Psoas muscle (tissue), 8 donors: ENCODE data around the gene UBAP2L. TPM values are rescaled to one million over a fixed set of nuclear protein-coding genes. Genes with fewer than 3 reads are reported as not detected.

Experiments
- ATAC-seq, 4 donors: fragments of 200-7000 bp; cut with Tn5 transposase; one replicate each; pipeline ENCODE4 v1.9.1; 2020; ENCODE audit warnings: moderate library complexity in 3 of 4, mild to moderate bottlenecking in 2 of 4
- DNase-seq, 2 donors: peaks; one replicate each; pipeline ENCODE4 v3.0.0-alpha.2; 2020
- H3K27ac ChIP-seq: fragments of 200-600 bp; one replicate; pipeline ENCODE4 v1.8.0; 2022
- H3K27me3 ChIP-seq, 3 donors: fragments of 200-600 bp in 1 of 3; one replicate each; pipeline versions ENCODE4 v1.6.1 to v1.8.0; 2013 to 2022; ENCODE audit warnings: low read length in 2 of 3, mild to moderate bottlenecking in 2 of 3, moderate library complexity in 1 of 3; ENCODE audit not compliant: insufficient read depth in 3 of 3
- H3K36me3 ChIP-seq, 2 donors: fragments of 200-600 bp in 1 of 2; one replicate each; pipeline versions ENCODE4 v1.6.1 to v1.8.0; 2013 to 2022; ENCODE audit warnings: low read depth in 1 of 2, mild to moderate bottlenecking in 1 of 2, moderate library complexity in 1 of 2; ENCODE audit not compliant: insufficient read depth in 1 of 2
- H3K4me1 ChIP-seq: fragments of 200-600 bp; one replicate; pipeline ENCODE4 v1.8.0; 2022
- H3K4me3 ChIP-seq: fragments of 200-600 bp; one replicate; pipeline ENCODE4 v1.8.0; 2022; ENCODE audit warnings: mild to moderate bottlenecking
- H3K9me3 ChIP-seq: fragments of 200-600 bp; one replicate; pipeline ENCODE4 v1.8.0; 2022
- WGBS, 3 donors: extraction: QIAGEN DNeasy Blood & Tissue Kit; methylation state at CpG; one replicate each; pipeline versions ENCODE4 v1.1.6 to v1.1.7; 2013; 5-methylcytosine and 5-hydroxymethylcytosine counted together
- intact Hi-C, 2 donors: fragments of 100-400 bp; cut with DNase I; formaldehyde crosslinking; loops; one replicate each; pipeline versions ENCODE4 v1.11.0 to v1.14.2; 2022
- polyA plus RNA-seq, 3 donors: library from polyadenylated mRNA; stranded (reverse); fragments of 200-250 nt; gene quantifications; one replicate each; pipeline ENCODE4 v1.2.3, GENCODE V29; 2013
- total RNA-seq, 4 donors: library from RNA; stranded (reverse); fragmentation: NEBNext Ultra II Directional in 2 of 4; extraction: Animal tissue kit (Norgen Biotek cat#: 25700) in 2 of 4; gene quantifications; one replicate each; pipeline versions ENCODE4 v1.2.1 to v1.2.4, GENCODE V29; 2021 to 2023
- TF ChIP-seq, protein P1 (sequence below): fragments of 200-600 bp; IDR thresholded peaks from one replicate; pipeline ENCODE4 v1.8.0; 2022; ENCODE audit warnings: antibody characterized with exemption
- donor health status: healthy with polysubstance abuse.
- donor health status: DM: no; HTN: no; CAD: no; lungs with moderate emphysema.
- donor health status: Bipolar disorder and iron deficiency.
- donor health status: healthy.
- donor health status: DM: yes; HTN: yes; CAD: no.
- donor health status: DM: no; HTN: no; CAD: no.
- donor health status: DM: no; HTN: no; CAD: no.
- donor health status: DM: yes; HTN: yes; CAD: no.

Gene UBAP2L
- total and polyA plus RNA-seq, 7 donors = 45.8 to 121 (median 84.6) TPM

DNA sequence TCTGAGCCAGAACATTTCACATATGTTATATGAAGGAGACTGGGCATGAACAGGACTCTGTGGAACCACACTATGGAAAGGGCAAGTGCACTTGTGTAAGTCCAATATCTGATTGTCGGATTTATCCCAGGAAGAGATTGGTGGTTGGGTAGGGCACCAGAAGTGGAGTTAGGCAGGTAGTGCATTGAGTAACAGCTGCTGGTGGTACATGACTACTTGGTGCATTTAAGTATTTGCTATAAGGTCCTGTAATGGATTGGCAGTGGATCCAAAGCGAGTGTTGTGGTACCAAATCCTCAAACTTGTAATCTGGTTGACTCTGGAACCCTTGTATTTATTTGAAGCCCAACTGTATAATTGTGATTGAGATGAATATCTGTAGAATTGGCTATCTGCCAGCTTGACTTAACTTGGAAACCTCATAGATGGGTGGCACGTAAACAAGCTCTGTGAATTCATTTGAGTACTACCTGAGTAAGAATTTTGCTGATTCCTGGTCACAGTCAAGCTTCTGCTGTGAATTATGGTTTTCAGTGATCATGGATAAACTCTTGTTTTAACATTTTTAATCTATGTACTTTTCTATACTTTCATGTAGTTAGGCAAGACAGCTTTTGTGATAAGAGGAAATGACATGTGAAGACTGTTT is 21.1 kb downstream of the UBAP2L start:
- no peaks in the 10 kb centered on the region for H3K27me3 ChIP-seq
- no peak for ATAC-seq
- TF ChIP-seq, protein P1, sequence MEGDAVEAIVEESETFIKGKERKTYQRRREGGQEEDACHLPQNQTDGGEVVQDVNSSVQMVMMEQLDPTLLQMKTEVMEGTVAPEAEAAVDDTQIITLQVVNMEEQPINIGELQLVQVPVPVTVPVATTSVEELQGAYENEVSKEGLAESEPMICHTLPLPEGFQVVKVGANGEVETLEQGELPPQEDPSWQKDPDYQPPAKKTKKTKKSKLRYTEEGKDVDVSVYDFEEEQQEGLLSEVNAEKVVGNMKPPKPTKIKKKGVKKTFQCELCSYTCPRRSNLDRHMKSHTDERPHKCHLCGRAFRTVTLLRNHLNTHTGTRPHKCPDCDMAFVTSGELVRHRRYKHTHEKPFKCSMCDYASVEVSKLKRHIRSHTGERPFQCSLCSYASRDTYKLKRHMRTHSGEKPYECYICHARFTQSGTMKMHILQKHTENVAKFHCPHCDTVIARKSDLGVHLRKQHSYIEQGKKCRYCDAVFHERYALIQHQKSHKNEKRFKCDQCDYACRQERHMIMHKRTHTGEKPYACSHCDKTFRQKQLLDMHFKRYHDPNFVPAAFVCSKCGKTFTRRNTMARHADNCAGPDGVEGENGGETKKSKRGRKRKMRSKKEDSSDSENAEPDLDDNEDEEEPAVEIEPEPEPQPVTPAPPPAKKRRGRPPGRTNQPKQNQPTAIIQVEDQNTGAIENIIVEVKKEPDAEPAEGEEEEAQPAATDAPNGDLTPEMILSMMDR = no peak
- intact Hi-C loops = no loop called here
- H3K27ac ChIP-seq = no peak overlapping the region
- 84 to 91% (median 87%) methylated on average over 3 of the region's 3 CpGs for WGBS, 3 donors
- H3K4me1 ChIP-seq = peaks cover 6% of the 10 kb centered on the region
- peaks cover 35 to 99% of the 10 kb centered on the region in 2 donors for H3K36me3 ChIP-seq
- H3K4me3 ChIP-seq = no peak overlapping the region
- no peak for DNase-seq
- H3K9me3 ChIP-seq = no peaks in the 10 kb centered on the region

DNA sequence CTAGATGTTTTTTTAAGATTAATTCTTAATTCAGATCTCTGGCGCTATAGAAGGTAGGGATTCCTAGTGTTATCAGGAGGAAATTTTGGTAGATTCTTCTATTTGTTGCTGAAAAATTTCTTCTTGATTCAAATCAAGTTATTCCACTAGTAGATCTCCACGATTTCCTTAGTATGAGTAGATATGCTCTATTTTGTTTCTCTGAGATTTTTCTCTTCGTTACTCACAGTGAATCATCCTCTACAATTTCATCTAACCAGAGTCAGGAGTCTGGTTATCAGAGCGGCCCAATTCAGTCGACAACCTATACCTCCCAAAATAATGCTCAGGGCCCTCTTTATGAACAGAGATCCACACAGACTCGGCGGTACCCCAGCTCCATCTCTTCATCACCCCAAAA is 32.9 kb downstream of the UBAP2L start:
- H3K4me1 ChIP-seq = no peaks in the 10 kb centered on the region
- intact Hi-C loops = no loop called here
- no peaks in the 10 kb centered on the region for H3K9me3 ChIP-seq
- TF ChIP-seq, protein P1 = no peak
- H3K4me3 ChIP-seq = no peak overlapping the region
- no peak for ATAC-seq
- no peak overlapping the region for H3K27ac ChIP-seq
- H3K36me3 ChIP-seq = peaks cover 30 to 100% of the 10 kb centered on the region in 2 donors
- 93 to 98% (median 94%) methylated on average over 7 of the region's 7 CpGs for WGBS, 3 donors
- H3K27me3 ChIP-seq = no peaks in the 10 kb centered on the region
- no peak for DNase-seq

DNA sequence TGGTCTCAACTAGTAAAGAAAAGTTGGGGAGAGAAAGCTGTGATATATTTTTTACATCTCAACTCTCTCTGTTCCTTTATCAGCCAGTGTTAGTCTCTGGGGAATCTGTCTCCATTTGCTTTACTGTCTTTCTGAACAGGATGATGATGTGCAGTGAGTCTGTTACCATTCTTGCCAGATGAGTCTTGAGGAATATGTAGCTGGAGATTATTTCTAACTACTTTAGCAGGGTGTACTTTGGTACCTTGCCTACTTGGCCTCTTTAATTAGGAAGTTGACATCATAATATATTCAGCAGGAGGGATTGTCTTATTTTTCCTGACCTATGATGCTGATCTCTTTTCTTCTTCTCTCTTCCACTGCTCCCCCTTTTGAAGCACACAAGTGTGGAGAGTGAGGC is 35.9 kb downstream of the UBAP2L start:
- TF ChIP-seq, protein P1 = no peak
- H3K9me3 ChIP-seq = no peaks in the 10 kb centered on the region
- no peaks in the 10 kb centered on the region for H3K4me1 ChIP-seq
- H3K27ac ChIP-seq = no peak overlapping the region
- DNase-seq = no peak
- peak in 2 of 4 donors; percentile 52 to 65 for ATAC-seq
- H3K4me3 ChIP-seq = no peak overlapping the region
- H3K36me3 ChIP-seq = peaks cover 50 to 100% of the 10 kb centered on the region in 2 donors
- H3K27me3 ChIP-seq = no peaks in the 10 kb centered on the region
- intact Hi-C loops = loop anchor here in 1 of 2 donors (1.0 kb wide), 1 partner anchor 25 kb away; no protein-coding TSS in a partner anchor

DNA sequence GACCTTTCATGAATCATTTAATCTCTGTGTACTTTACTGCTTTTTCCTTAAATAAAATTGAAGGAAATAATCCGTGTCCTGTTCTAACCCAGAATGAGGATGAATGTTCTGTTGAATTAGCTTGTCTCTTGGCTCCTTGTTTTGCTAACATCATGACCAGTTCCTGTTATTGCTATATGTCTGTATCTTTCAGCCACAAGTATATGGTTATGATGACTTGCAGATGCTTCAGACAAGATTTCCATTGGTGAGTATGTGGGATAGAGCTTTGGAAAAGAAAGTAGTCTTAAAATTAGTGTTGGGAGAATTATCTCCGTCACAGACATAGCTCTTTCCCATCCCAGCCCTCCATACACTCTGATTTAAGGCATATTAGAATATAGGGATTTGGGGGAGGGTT is 38.0 kb downstream of the UBAP2L start:
- H3K27me3 ChIP-seq = no peaks in the 10 kb centered on the region
- no peak for ATAC-seq
- H3K4me3 ChIP-seq = no peak overlapping the region
- 95 to 99% (median 96%) methylated on average over 2 of the region's 2 CpGs for WGBS, 3 donors
- TF ChIP-seq, protein P1 = no peak
- intact Hi-C loops = no loop called here
- H3K27ac ChIP-seq = no peak overlapping the region
- no peaks in the 10 kb centered on the region for H3K4me1 ChIP-seq
- DNase-seq = no peak
- H3K9me3 ChIP-seq = no peaks in the 10 kb centered on the region
- peaks cover 67 to 100% of the 10 kb centered on the region in 2 donors for H3K36me3 ChIP-seq

DNA sequence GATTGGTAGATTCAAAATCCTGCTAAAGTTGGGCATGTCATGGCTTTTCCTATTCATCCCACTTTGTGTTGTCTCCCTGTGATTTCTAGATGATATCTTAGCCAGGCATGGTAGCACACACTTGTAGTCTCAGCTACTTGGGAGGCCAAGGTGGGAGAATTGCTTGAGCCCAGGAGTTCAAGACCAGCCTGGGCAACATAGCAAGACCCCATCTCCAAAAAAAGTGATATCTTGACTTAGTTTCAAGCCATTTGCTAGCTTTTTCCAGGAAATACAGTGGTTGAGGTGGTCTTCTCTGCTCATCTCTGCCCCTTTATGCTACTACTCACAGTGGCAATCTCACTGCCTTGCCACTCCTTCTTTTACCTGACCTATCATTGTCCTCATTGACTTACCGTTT is 39.4 kb downstream of the UBAP2L start:
- DNase-seq (no peak), ATAC-seq (no peak)
- H3K4me1 ChIP-seq = no peaks in the 10 kb centered on the region
- no peak overlapping the region for H3K27ac ChIP-seq
- TF ChIP-seq, protein P1 = no peak
- H3K9me3 ChIP-seq = no peaks in the 10 kb centered on the region
- intact Hi-C loops = loop anchor here (5.0 to 10.0 kb wide), 3 partner anchors 33 to 455 kb away; partner anchors contain the start of gene CFAP141 (in 1 of the 2)
- no peaks in the 10 kb centered on the region for H3K27me3 ChIP-seq
- peaks cover 61 to 100% of the 10 kb centered on the region in 2 donors for H3K36me3 ChIP-seq
- H3K4me3 ChIP-seq = no peak overlapping the region
- WGBS, 3 donors = 66 to 93% (median 85%) methylated on average over 1 of the region's 1 CpG
